Measurements from ENCODE around the gene OAF. TPM values are rescaled to one million over a fixed set of nuclear protein-coding genes. Genes with fewer than 3 reads are reported as not detected.

Gene OAF
- total RNA-seq, 1 donor from 2014 or later, result 56.7 TPM

- no peak for TF ChIP-seq CTCF (IDR thresholded peaks at IDR 0.05)
- H3K36me3 ChIP-seq, result no peaks in the 10 kb centered on the region
- DNase-seq (ENCODE audit: extremely low spot score in 2 of 2), result no peak
- no peaks in the 10 kb centered on the region for H3K27me3 ChIP-seq
- intact Hi-C loops (cut with DNase I), result no loop called here
- peak overlapping the region; percentile 80 for H3K27ac ChIP-seq
- H3K4me1 ChIP-seq, result peaks cover 76% of the 10 kb centered on the region
- H3K4me3 ChIP-seq, result no peak overlapping the region
- H3K9me3 ChIP-seq, result no peaks in the 10 kb centered on the region
Measured at GRCh38 chr11:120208001-120208441, 2.8 kb upstream of the OAF start.

GRCh38 chr11:120208777-120209176 is 2.1 kb upstream of the OAF start:
- no peak overlapping the region for H3K4me3 ChIP-seq
- intact Hi-C loops (cut with DNase I), result no loop called here
- H3K27ac ChIP-seq, result peak overlapping the region; percentile 80
- no peaks in the 10 kb centered on the region for H3K27me3 ChIP-seq
- H3K36me3 ChIP-seq, result no peaks in the 10 kb centered on the region
- H3K9me3 ChIP-seq, result no peaks in the 10 kb centered on the region
- peaks cover 84% of the 10 kb centered on the region for H3K4me1 ChIP-seq
- no peak for DNase-seq (ENCODE audit: extremely low spot score in 2 of 2)
- TF ChIP-seq CTCF (IDR thresholded peaks at IDR 0.05), result no peak
- no peak for TF ChIP-seq POLR2A (IDR thresholded peaks at IDR 0.05)
- TF ChIP-seq POLR2AphosphoS5 (IDR thresholded peaks at IDR 0.05; ENCODE audit: insufficient read depth in 1 of 2, low read depth in 1 of 2), result no peak

- no peaks in the 10 kb centered on the region for H3K27me3 ChIP-seq
- H3K4me3 ChIP-seq, result peak overlapping the region; percentile 49 to 83
- H3K4me1 ChIP-seq, result peaks cover 88% of the 10 kb centered on the region
- no peaks in the 10 kb centered on the region for H3K36me3 ChIP-seq
- TF ChIP-seq CTCF (IDR thresholded peaks at IDR 0.05) (no peak), POLR2A (IDR thresholded peaks at IDR 0.05) (no peak), POLR2AphosphoS5 (IDR thresholded peaks at IDR 0.05; ENCODE audit: insufficient read depth in 1 of 2, low read depth in 1 of 2) (no peak)
- peak overlapping the region; percentile 80 for H3K27ac ChIP-seq
- H3K9me3 ChIP-seq, result no peaks in the 10 kb centered on the region
- intact Hi-C loops (cut with DNase I), result no loop called here
- no peak for DNase-seq (ENCODE audit: extremely low spot score in 2 of 2)
Measured at GRCh38 chr11:120209746-120210625, 846 bp upstream of the OAF start.

GRCh38 chr11:120211522-120212258 is 858 bp downstream of the OAF start:
- intact Hi-C loops (cut with DNase I), result no loop called here
- H3K4me1 ChIP-seq, result peaks cover 91% of the 10 kb centered on the region

More at GRCh38 chr11:120211522-120212258, 858 bp downstream of the OAF start:
- H3K4me3 ChIP-seq, result peak overlapping the region; percentile 49 to 83
- no peaks in the 10 kb centered on the region for H3K27me3 ChIP-seq
- no peaks in the 10 kb centered on the region for H3K9me3 ChIP-seq
- no peaks in the 10 kb centered on the region for H3K36me3 ChIP-seq
- TF ChIP-seq CTCF (IDR thresholded peaks at IDR 0.05), result no peak
- TF ChIP-seq POLR2AphosphoS5 (IDR thresholded peaks at IDR 0.05; ENCODE audit: insufficient read depth in 1 of 2, low read depth in 1 of 2), result peak in 1 of 2 donors; percentile 25
- TF ChIP-seq POLR2A (IDR thresholded peaks at IDR 0.05), result no peak
- H3K27ac ChIP-seq, result peak overlapping the region; percentile 80
- no peak for DNase-seq (ENCODE audit: extremely low spot score in 2 of 2)
